Ascending aorta (tissue), 1 donor: Measurements from ENCODE around the gene MSTO1. TPM values are rescaled to one million over a fixed set of nuclear protein-coding genes. Genes with fewer than 3 reads are reported as not detected.

Experiments used
- total RNA-seq: library from RNA; depleted of rRNA; stranded (reverse); fragments of >200 nt; gene quantifications from one replicate; pipeline ENCODE4 v1.1.0, GENCODE V29; 2016

MSTO1 gene
- total RNA-seq, 1 donor from 2014 or later: 8.6 TPM

Other genes with a start within 250 kb of the MSTO1 start
- 16.2 TPM for gene ASH1L, start 47.4 kb upstream of the MSTO1 start, total RNA-seq
- gene YY1AP1, start 78.6 kb downstream of the MSTO1 start, total RNA-seq: 24.2 TPM
- gene DAP3, start 78.9 kb downstream of the MSTO1 start, total RNA-seq: 47.4 TPM
- 19.9 TPM for gene GON4L, start 247.0 kb downstream of the MSTO1 start, total RNA-seq
- 17.7 TPM for gene SYT11, start 249.3 kb downstream of the MSTO1 start, total RNA-seq